Embryonic facial prominence (tissue), 1 donor: ENCODE data around the gene RUFY2.
"Not testable (repeated sequence)": the region's sequence is repeated elsewhere in the genome, so short reads cannot be mapped to it uniquely, and the experiment has no call there.

ENCODE experiments used
- DNase-seq: peaks from one replicate; pipeline ENCODE4 v3.0.0-alpha.2; 2016; ENCODE audit errors: extremely low spot score

Gene RUFY2, protein sequence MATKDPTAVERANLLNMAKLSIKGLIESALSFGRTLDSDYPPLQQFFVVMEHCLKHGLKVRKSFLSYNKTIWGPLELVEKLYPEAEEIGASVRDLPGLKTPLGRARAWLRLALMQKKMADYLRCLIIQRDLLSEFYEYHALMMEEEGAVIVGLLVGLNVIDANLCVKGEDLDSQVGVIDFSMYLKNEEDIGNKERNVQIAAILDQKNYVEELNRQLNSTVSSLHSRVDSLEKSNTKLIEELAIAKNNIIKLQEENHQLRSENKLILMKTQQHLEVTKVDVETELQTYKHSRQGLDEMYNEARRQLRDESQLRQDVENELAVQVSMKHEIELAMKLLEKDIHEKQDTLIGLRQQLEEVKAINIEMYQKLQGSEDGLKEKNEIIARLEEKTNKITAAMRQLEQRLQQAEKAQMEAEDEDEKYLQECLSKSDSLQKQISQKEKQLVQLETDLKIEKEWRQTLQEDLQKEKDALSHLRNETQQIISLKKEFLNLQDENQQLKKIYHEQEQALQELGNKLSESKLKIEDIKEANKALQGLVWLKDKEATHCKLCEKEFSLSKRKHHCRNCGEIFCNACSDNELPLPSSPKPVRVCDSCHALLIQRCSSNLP

DNA sequence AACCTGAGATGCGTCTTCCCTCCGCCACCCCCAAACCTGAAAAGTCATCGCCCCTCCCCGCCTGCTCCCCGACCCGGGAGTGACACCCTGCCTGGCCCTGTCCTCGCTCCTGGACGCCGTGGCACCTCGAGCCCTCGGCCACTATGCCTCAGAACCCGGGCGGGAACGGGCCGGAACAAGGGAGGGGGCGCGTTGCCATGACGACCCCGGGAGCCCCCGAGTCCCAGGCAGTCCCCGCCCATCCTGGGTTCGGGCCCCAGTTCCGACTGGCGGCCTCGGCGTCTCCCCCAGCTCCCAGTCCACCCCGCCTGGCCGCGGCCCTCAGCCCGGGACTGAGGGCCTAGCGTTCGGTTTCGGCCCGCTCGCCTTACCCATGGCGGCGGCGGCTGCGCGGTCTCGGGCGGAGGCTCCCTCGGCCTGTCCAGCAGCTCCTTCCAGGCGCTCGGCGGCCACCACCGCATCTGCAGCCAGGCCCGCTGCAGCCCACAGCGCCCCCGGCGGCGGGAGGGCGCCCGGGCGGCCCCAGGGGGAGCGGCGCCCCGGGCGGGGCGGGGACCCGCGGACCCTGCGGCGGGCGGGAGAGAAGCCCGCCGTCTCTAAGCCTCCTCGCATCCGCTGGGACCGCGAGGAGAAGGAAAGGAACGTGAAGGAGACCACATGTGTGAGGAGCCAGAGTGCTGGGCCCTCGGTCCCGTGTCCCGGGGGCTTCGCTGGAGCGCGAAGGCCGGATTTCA is at the start of gene RUFY2:
TSS of gene RUFY2 (minus strand) at position 463 of the 734 bp plus-strand sequence. CDS start at position 375, 88 bp downstream.
- DNase-seq, result peak; percentile 44

DNA sequence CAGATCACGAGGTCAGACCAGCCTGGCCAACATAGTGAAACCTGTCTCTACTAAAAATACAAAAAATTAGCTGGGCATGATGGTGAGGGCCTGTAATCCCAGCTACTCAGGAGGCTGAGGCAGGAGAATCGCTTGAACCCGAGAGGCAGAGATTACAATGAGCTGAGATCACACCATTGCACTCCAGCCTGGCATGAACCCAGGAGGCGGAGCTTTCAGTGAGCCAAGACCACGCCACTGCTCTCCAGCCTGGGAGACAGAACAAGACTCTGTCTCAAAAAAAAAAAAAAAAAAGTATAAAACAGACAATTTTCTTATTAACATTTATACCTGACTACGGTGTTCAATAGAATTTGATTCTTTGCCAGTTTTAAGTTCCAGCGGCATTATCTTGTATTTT is 42.6 kb upstream of the RUFY2 start:
- DNase-seq, result not testable (repeated sequence)

DNA sequence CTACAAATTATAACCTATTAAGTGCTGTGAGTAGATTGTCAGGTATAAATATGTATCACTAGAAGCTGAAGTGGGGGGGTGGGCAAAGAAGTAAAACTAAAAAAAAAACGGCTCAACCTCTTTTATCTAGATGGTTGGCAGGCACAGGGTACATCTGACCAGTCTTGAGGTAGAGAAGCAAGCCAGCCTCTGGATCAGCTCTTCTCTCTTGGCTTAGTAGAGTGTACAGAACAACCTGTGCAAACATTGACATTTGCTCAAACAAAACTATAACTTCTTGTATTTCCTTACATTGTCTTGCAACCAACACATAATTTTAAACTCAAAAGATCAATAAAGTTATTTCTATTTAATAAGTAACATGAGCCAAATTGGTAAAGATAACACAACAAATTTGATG is 39.1 kb upstream of the RUFY2 start:
- DNase-seq, result no peak

DNA sequence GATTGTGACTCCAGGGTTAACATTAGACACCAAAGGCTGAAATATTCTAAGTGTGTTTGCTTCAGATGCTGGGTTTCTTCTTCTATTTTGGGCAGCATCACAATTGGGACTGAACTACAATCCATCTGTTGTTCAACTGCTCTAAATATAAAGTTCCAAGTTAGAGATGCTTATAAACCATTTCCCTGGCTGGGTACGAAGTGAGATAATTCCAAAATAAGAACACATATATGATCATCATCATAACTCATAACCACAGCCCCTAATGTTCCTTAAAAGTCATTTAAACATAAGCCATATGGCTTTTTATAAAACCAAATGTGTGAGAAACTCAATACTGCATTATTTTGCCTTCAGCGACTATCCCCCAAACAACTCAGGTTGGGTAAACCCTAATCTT is 35.9 kb upstream of the RUFY2 start:
- DNase-seq, result no peak

DNA sequence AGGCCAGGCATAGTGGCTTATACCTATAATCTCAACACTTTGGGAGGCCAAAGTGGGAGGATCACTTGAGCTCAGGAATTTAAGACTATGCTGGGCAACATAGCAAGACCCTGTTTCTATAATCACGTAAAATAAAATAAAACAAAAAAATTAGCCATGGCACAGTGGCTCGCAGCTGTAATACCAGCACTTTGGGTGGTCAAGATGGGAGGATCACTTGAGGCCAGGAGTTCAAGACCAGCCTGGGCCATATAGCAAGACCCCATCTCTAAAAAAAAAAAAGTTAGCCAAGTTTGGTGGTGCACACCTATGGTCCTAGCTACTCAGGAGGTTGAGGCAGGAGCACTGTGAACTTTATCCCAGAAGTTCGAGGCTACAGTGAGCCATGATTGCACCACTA is 33.8 kb upstream of the RUFY2 start:
- DNase-seq, result no peak

- DNase-seq, result no peak
These were observed 28.7 kb upstream of the RUFY2 start for GRCh38 chr10:68435803-68436202.

- DNase-seq, result no peak
These were observed 27.6 kb upstream of the RUFY2 start for GRCh38 chr10:68434657-68435056.

DNA sequence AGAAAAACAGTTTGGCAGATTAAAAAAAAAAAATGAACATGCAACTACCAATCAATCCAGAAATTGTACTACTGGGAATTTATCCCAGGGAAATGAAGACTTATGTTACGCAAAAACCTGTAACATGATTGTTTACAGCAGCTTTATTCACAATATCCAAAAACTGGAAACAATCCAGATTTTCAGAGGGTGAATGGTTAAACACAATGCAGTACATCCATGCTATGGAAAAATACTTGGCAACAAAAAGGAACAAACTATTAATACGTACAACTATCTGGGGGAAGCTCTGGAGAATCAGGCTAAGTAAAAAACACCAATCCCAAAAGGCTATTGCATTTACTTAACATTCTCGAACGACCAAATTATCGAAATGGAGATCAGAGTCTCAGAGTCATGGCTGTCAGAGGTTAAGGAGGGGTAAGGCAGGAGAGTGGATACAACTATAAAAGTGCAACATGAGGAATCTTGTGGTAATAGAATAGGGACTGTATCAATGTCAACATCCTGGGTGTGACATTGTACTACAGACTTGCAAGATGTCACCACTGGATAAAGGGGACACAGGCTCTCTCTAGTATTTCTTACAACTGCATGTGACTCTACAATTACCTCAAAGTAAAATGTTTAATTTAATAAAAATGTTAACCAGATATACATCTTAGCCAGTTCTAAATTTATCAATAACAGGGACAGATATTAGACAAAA is 21.5 kb upstream of the RUFY2 start:
- no peak for DNase-seq

DNA sequence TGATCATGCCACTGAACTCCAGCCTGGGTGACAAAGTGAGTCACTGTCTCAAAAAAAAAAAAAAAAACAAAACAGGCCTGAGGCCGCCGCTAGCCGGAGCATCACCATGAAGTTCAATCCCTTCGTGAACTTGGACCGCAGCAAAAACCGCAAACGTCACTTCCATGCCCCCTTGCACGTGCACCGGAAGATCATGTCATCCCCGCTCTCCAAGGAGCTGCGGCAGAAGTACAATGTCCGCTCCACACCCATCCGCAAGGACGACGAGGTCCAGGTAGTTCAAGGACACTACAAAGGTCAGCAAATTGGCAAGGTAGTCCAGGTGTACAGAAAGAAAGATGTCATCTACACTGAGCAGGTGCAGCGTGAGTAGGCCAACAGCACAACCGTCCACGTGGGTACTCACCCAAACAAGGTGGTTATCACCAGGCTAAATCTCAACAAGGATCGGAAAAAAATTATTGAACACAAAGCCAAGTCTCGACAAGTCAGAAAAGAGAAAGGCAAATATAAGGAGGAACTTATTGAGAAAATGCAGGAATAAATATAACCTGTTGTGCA is 17.5 kb upstream of the RUFY2 start:
- no peak for DNase-seq

GRCh38 chr10:68423522-68423921 is 16.4 kb upstream of the RUFY2 start:
- no peak for DNase-seq

- no peak for DNase-seq
These were observed 12.3 kb upstream of the RUFY2 start for GRCh38 chr10:68419376-68419775.

- DNase-seq, result no peak
These were observed 1.9 kb upstream of the RUFY2 start for GRCh38 chr10:68408898-68409518.

DNA sequence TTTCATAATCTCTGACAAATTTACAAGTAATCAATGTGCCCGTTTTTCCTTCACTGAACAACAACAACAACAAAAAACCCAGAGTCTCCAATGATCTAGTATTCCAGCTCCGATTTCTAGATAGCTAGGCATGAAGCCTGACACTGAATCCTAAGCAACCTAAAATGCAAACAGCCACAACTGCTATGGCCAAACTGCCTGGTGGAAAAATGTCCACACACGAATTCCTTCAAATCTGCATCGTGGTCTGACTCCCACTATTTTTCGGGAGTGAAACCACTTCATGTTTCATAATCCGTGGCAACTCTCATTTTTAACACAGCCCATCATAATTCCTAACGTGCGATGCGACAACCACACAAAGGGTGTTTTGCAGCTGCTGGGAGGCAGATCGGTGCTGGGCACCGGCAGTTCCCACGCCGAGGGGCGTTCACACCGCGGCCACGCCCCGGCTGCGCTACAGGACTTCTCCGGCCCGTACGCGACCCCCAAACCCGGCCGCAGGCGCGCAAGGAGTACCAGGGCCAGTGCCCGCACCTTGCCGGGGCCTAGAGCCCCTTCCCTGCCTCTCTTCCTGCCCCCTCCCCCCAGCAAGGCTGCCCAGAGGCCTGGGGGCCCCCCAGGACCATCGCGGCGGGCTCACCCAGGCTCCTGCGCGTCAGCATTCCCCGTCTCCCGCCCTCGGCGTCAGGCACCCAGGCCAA is 814 bp downstream of the RUFY2 start:
- DNase-seq, result no peak

DNA sequence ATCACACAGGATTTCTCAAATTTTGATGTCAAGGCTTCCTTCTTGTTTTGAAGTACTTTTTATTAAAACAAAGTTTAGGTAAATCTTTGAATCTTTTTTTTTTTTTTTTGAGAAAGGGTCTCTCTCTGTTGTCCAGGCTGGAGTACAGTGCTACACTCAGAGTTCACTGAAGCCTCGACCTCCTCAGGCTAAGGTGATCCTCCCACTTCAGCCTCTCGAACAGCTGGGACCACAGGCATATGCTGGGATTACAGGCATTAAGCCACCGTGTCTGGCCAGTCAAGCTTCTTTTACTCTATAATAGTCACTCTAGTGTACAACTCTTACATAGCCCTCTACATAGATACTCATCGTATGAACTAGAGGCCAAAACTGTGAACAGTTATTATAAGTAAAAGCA is 3.4 kb downstream of the RUFY2 start:
- no peak for DNase-seq

DNA sequence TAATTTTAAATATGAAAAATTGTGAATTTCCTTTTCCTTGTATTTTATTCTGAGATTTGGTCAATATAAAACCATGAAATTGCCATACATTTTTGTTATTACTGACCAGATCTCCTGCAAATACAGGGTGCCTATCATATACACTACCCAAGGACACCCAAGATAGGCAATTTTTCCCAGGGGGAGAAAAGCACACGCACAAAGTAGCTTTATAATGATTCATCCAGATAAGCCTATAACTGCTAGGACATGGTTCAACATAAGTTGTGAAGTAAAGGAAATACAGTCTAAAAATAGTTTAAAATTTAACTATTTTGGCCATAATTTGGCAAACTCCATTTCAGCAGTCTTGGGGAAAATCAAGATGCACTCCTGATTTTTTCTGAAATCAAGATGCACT is 4.8 kb downstream of the RUFY2 start:
- no peak for DNase-seq

GRCh38 chr10:68397005-68397404 is 10.1 kb downstream of the RUFY2 start:
- DNase-seq, result no peak

DNA sequence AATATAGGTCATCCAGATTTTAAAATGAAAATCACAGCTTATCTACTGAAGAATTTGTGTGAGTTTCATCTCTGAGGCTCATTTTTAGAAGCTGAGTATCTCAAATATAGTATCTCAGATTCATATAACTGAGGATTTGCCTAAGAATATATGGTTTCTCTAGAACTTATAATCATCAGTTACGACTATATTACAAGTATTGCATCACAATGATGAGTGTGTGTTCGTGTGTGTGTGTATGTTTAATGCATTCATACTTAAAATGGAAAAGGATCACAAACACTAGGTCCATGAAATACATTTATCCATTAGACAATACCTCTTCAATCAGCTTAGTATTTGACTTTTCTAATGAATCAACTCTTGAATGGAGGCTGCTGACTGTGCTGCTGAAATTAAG is 21.3 kb downstream of the RUFY2 start:
- DNase-seq, result no peak

GRCh38 chr10:68371604-68372003 is 35.5 kb downstream of the RUFY2 start:
- no peak for DNase-seq

DNA sequence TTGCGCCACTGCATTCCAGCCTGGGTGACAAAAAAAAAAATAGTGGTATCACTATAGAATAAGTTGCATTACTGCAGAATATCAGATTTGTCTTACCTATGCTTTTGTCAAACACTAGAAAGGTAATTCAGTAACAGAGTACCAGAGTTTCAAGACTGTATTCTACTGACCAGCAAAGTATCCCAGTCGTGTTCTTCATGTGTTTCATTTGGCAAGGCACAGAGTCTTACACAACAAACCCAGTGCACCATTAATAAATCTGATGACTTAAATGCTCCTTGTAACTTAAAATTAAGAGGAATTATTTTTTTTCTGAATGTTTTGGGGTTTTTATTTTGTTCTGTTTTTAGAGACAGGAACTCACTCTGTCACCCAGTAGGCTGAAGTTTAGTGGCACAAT is 40.0 kb downstream of the RUFY2 start:
- no peak for DNase-seq

GRCh38 chr10:68366600-68366999 is 40.5 kb downstream of the RUFY2 start:
- no peak for DNase-seq

- DNase-seq, result no peak
These were observed 41.5 kb downstream of the RUFY2 start for GRCh38 chr10:68365611-68366010.
